ENCODE results near the gene FBXL20.

FBXL20 gene

GRCh38 chr17:39244600-39245570 is 156.5 kb downstream of the FBXL20 start:
- DNase-seq: peak; percentile 49

- DNase-seq: no peak
These were observed 157.3 kb downstream of the FBXL20 start for GRCh38 chr17:39244016-39244599.

GRCh38 chr17:39243155-39243554 is 158.3 kb downstream of the FBXL20 start:
- DNase-seq: no peak

GRCh38 chr17:39240631-39241030 is 160.8 kb downstream of the FBXL20 start:
- DNase-seq: no peak

- peak; percentile 47 for DNase-seq
These were observed 161.6 kb downstream of the FBXL20 start for GRCh38 chr17:39239640-39240314.

GRCh38 chr17:39238311-39238972 is 163.0 kb downstream of the FBXL20 start:
- DNase-seq: peak; percentile 65

- DNase-seq: no peak
These were observed 163.8 kb downstream of the FBXL20 start for GRCh38 chr17:39237586-39237985.

GRCh38 chr17:39236981-39237441 is 164.4 kb downstream of the FBXL20 start:
- DNase-seq: peak; percentile 39

GRCh38 chr17:39236450-39236927 is 164.9 kb downstream of the FBXL20 start:
- no peak for DNase-seq

- peak; percentile 67 for DNase-seq
These were observed 165.6 kb downstream of the FBXL20 start for GRCh38 chr17:39235555-39236449.

GRCh38 chr17:39231591-39232551 is 169.6 kb downstream of the FBXL20 start:
- no peak for DNase-seq

GRCh38 chr17:39231091-39231561 is 170.3 kb downstream of the FBXL20 start:
- DNase-seq: no peak

- DNase-seq: no peak
These were observed 171.1 kb downstream of the FBXL20 start for GRCh38 chr17:39230361-39230760.

GRCh38 chr17:39229274-39229913 is 172.0 kb downstream of the FBXL20 start:
- DNase-seq: no peak

- DNase-seq: no peak
These were observed 174.0 kb downstream of the FBXL20 start for GRCh38 chr17:39227364-39227919.

- DNase-seq: peak; percentile 36
These were observed 175.3 kb downstream of the FBXL20 start for GRCh38 chr17:39225959-39226683.

GRCh38 chr17:39225308-39225958 is 176.0 kb downstream of the FBXL20 start, which contains the start of gene STAC2:
Gene STAC2, minus strand, starts transcription at chr17:39225945. Its CDS starts 443 bp downstream, at chr17:39225502.
- no peak for DNase-seq

- no peak for DNase-seq
These were observed 176.6 kb downstream of the FBXL20 start for GRCh38 chr17:39224778-39225307.

Measured in SHP77 treated with DMSO at 0.1 percent for 48 hours (cell line).